Colonic mucosa (tissue), 4 donors: ENCODE measurements around the gene DPH1. TPM values are rescaled to one million over a fixed set of nuclear protein-coding genes. Genes with fewer than 3 reads are reported as not detected.

Source experiments
- DNase-seq: peaks from one replicate; pipeline ENCODE4 v3.0.0-alpha.2; 2020
- H3K27ac ChIP-seq: fragments of 200-600 bp; one replicate; pipeline ENCODE4 v1.8.0; 2021
- H3K27me3 ChIP-seq: fragments of 200-600 bp; one replicate; pipeline ENCODE4 v1.8.0; 2021
- H3K36me3 ChIP-seq: fragments of 200-600 bp; one replicate; pipeline ENCODE4 v1.8.0; 2021
- H3K4me1 ChIP-seq: fragments of 200-600 bp; one replicate; pipeline ENCODE4 v1.8.0; 2021; ENCODE audit warnings: mild to moderate bottlenecking
- H3K4me3 ChIP-seq: fragments of 200-600 bp; one replicate; pipeline ENCODE4 v1.8.0; 2021
- H3K9ac ChIP-seq, 2 donors: one replicate each; pipeline ENCODE4 v1.7.0; 2013; ENCODE audit warnings: control low read depth in 2 of 2, low read depth in 2 of 2, low read length in 2 of 2
- H3K9me3 ChIP-seq: fragments of 200-600 bp; one replicate; pipeline ENCODE4 v1.8.0; 2021
- CTCF ChIP-seq: fragments of 200-600 bp; IDR thresholded peaks from one replicate; pipeline ENCODE4 v1.8.0; 2022; ENCODE audit warnings: antibody characterized with exemption, mild to moderate bottlenecking
- intact Hi-C: fragments of 100-400 bp; cut with DNase I; formaldehyde crosslinking; loops from one replicate; pipeline ENCODE4 v1.14.1; 2022
- total RNA-seq, 2 donors: library from RNA; stranded (reverse); fragmentation: NEBNext Ultra II Directional in 1 of 2; extraction: Animal tissue kit (Norgen Biotek cat#: 25700) in 1 of 2; gene quantifications; one replicate each; pipeline ENCODE4 v1.2.1, GENCODE V29; 2021
- donor health status: healthy.
- donor health status: DM: no; HTN: no; CAD: no.
- donor health status: DM: no; HTN: no; CAD: no.

The DPH1 gene
- total RNA-seq, 2 donors from 2014 or later: 22.7 to 34.4 TPM

GRCh38 chr17:2030779-2031163, 818 bp downstream of the DPH1 start:
- TF ChIP-seq CTCF: peak; percentile 22
- Histone ChIP-seq H3K36me3 (no peaks in the 10 kb centered on the region), H3K9me3 (no peaks in the 10 kb centered on the region), H3K27ac (no peak overlapping the region), H3K9ac (peak overlapping the region; percentile 70 to 94), H3K4me1 (peaks cover 7% of the 10 kb centered on the region), H3K27me3 (peaks cover 21% of the 10 kb centered on the region), H3K4me3 (peak overlapping the region; percentile 100)
- intact Hi-C loops: no loop called here
- no peak for DNase-seq

- Histone ChIP-seq H3K4me1 (peaks cover 7% of the 10 kb centered on the region), H3K9ac (no peak overlapping the region), H3K27ac (no peak overlapping the region), H3K9me3 (no peaks in the 10 kb centered on the region), H3K27me3 (peaks cover 3% of the 10 kb centered on the region), H3K36me3 (no peaks in the 10 kb centered on the region), H3K4me3 (no peak overlapping the region)
- no peak for DNase-seq
- no peak for TF ChIP-seq CTCF
- intact Hi-C loops: no loop called here
These were observed 3.2 kb downstream of the DPH1 start for GRCh38 chr17:2033153-2033552.

GRCh38 chr17:2034157-2034556, 4.2 kb downstream of the DPH1 start:
- no peaks in the 10 kb centered on the region for H3K9me3 ChIP-seq
- TF ChIP-seq CTCF: no peak
- no peak for DNase-seq
- H3K27me3 ChIP-seq: no peaks in the 10 kb centered on the region
- no peak overlapping the region for H3K4me3 ChIP-seq
- peaks cover 7% of the 10 kb centered on the region for H3K4me1 ChIP-seq
- no peak overlapping the region for H3K27ac ChIP-seq
- H3K36me3 ChIP-seq: no peaks in the 10 kb centered on the region
- H3K9ac ChIP-seq: no peak overlapping the region
- intact Hi-C loops: no loop called here

GRCh38 chr17:2034806-2035540, 5.0 kb downstream of the DPH1 start:
- H3K4me1 ChIP-seq: peaks cover 7% of the 10 kb centered on the region
- no peaks in the 10 kb centered on the region for H3K27me3 ChIP-seq
- TF ChIP-seq CTCF: no peak
- H3K9me3 ChIP-seq: no peaks in the 10 kb centered on the region
- H3K27ac ChIP-seq: no peak overlapping the region
- H3K9ac ChIP-seq: no peak overlapping the region
- no peak overlapping the region for H3K4me3 ChIP-seq
- no peak for DNase-seq
- intact Hi-C loops: no loop called here
- H3K36me3 ChIP-seq: no peaks in the 10 kb centered on the region

- DNase-seq: no peak
- Histone ChIP-seq H3K9me3 (no peaks in the 10 kb centered on the region), H3K9ac (no peak overlapping the region), H3K4me3 (no peak overlapping the region), H3K36me3 (no peaks in the 10 kb centered on the region), H3K27ac (no peak overlapping the region), H3K4me1 (peaks cover 6% of the 10 kb centered on the region), H3K27me3 (no peaks in the 10 kb centered on the region)
- TF ChIP-seq CTCF: no peak
- intact Hi-C loops: no loop called here
These were observed 5.9 kb downstream of the DPH1 start for GRCh38 chr17:2035541-2036488.
